ENCODE results near the gene MEGF9.

MEGF9 gene

GRCh38 chr9:120717176-120717575 lies 2.9 kb upstream of the MEGF9 start:
- Histone ChIP-seq H3K9me3 (ENCODE audit: low read length) (no peaks in the 10 kb centered on the region), H2AFZ (ENCODE audit: low read length) (no peak overlapping the region), H3K79me2 (ENCODE audit: insufficient read depth, low read length) (no peaks in the 10 kb centered on the region), H3K9ac (ENCODE audit: low read length) (no peak overlapping the region), H3K4me2 (ENCODE audit: low read length) (no peak overlapping the region), H3K27ac (ENCODE audit: low read depth, low read length, poor library complexity, severe bottlenecking) (no peak overlapping the region), H4K20me1 (ENCODE audit: insufficient read depth, low read length) (no peaks in the 10 kb centered on the region), H3K36me3 (ENCODE audit: insufficient read depth, low read length) (no peaks in the 10 kb centered on the region), H3K9me2 (ENCODE audit: low read depth, low read length) (no peaks in the 10 kb centered on the region), H3K4me3 (ENCODE audit: low read depth, low read length, poor library complexity, severe bottlenecking) (no peak overlapping the region), H3F3A (ENCODE audit: insufficient read depth, low read length) (no peaks in the 10 kb centered on the region), H3K4me1 (ENCODE audit: insufficient read depth, low read length, severe bottlenecking) (peaks cover 29% of the 10 kb centered on the region), H3K27me3 (ENCODE audit: insufficient read depth, low read length) (no peaks in the 10 kb centered on the region)
- TF ChIP-seq EZH2 (IDR thresholded peaks at IDR 0.05; ENCODE audit: borderline replicate concordance, low read length) (no peak), CTCF (IDR thresholded peaks at IDR 0.05; ENCODE audit: low read length) (no peak)

GRCh38 chr9:120716483-120716882 lies 2.2 kb upstream of the MEGF9 start:
- Histone ChIP-seq H3F3A (ENCODE audit: insufficient read depth, low read length) (no peaks in the 10 kb centered on the region), H3K27me3 (ENCODE audit: insufficient read depth, low read length) (no peaks in the 10 kb centered on the region), H3K4me2 (ENCODE audit: low read length) (no peak overlapping the region), H3K9ac (ENCODE audit: low read length) (no peak overlapping the region), H2AFZ (ENCODE audit: low read length) (no peak overlapping the region), H3K4me1 (ENCODE audit: insufficient read depth, low read length, severe bottlenecking) (peaks cover 36% of the 10 kb centered on the region), H3K4me3 (ENCODE audit: low read depth, low read length, poor library complexity, severe bottlenecking) (no peak overlapping the region), H3K27ac (ENCODE audit: low read depth, low read length, poor library complexity, severe bottlenecking) (no peak overlapping the region), H3K79me2 (ENCODE audit: insufficient read depth, low read length) (0 out of 2 replicates have a peak, but pooled peaks cover under 1% of the 10 kb centered on the region), H3K9me3 (ENCODE audit: low read length) (no peaks in the 10 kb centered on the region), H4K20me1 (ENCODE audit: insufficient read depth, low read length) (no peaks in the 10 kb centered on the region), H3K36me3 (ENCODE audit: insufficient read depth, low read length) (no peaks in the 10 kb centered on the region), H3K9me2 (ENCODE audit: low read depth, low read length) (no peaks in the 10 kb centered on the region)
- TF ChIP-seq CTCF (IDR thresholded peaks at IDR 0.05; ENCODE audit: low read length), result no peak
- no peak for TF ChIP-seq EZH2 (IDR thresholded peaks at IDR 0.05; ENCODE audit: borderline replicate concordance, low read length)

GRCh38 chr9:120715389-120715924 lies 1.2 kb upstream of the MEGF9 start:
- Histone ChIP-seq H3K79me2 (ENCODE audit: insufficient read depth, low read length) (0 out of 2 replicates have a peak, but pooled peaks cover 10% of the 10 kb centered on the region), H3K9me3 (ENCODE audit: low read length) (no peaks in the 10 kb centered on the region), H3K9me2 (ENCODE audit: low read depth, low read length) (no peaks in the 10 kb centered on the region), H4K20me1 (ENCODE audit: insufficient read depth, low read length) (no peaks in the 10 kb centered on the region), H3K27me3 (ENCODE audit: insufficient read depth, low read length) (no peaks in the 10 kb centered on the region), H3K4me3 (ENCODE audit: low read depth, low read length, poor library complexity, severe bottlenecking) (peak overlapping the region; percentile 84), H3K4me2 (ENCODE audit: low read length) (peak overlapping the region; percentile 88), H3K9ac (ENCODE audit: low read length) (peak overlapping the region; percentile 93), H3K27ac (ENCODE audit: low read depth, low read length, poor library complexity, severe bottlenecking) (peak overlapping the region; percentile 29), H3F3A (ENCODE audit: insufficient read depth, low read length) (no peaks in the 10 kb centered on the region), H3K4me1 (ENCODE audit: insufficient read depth, low read length, severe bottlenecking) (peaks cover 46% of the 10 kb centered on the region), H3K36me3 (ENCODE audit: insufficient read depth, low read length) (no peaks in the 10 kb centered on the region), H2AFZ (ENCODE audit: low read length) (no peak overlapping the region)
- TF ChIP-seq EZH2 (IDR thresholded peaks at IDR 0.05; ENCODE audit: borderline replicate concordance, low read length) (no peak), CTCF (IDR thresholded peaks at IDR 0.05; ENCODE audit: low read length) (no peak)

Measured in OCI-LY1 (cell line).